ENCODE results near the gene ZKSCAN7. TPM values are rescaled to one million over a fixed set of nuclear protein-coding genes. Genes with fewer than 3 reads are reported as not detected.

ZKSCAN7 gene
- total and polyA plus RNA-seq, 2 of the 8 experiments (the other 6 are each of a cell fraction or from before 2014, with no cell fraction given), result 5.5 to 8.5 TPM

DNA sequence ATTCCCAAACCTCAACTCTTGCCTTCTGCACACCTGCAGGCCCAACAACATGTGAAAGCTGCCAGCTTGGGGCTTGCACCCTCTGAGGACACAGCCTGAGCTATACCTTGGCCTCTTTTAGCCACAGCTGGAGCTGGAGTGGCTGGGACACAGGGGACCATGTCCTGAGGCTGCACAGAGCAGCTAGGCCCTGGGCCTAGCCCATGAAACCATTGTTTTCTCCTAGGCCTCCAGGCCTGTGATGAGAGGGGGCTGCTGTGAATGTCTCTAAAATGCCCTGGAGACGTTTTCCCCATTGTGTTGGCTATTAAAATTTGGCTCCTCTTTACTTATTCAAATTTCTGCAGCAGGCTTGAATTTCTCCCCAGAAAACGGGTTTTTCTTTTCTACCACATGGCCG is 7.2 kb downstream of the ZKSCAN7 start:
- Histone ChIP-seq H3K9me3 (ENCODE audit: insufficient read depth in 2 of 2, low read depth in 1 of 2, low read length in 1 of 2) (peaks cover 25 to 26% of the 10 kb centered on the region in 2 experiments), H3K36me3 (ENCODE audit: control insufficient read depth in 2 of 4, insufficient read depth in 4 of 4, low read length in 3 of 4) (peaks cover 6 to 76% (median 38%) of the 10 kb centered on the region in 4 experiments; a peak in 7 of 8 replicates)

More for the DNA sequence above, 7.2 kb downstream of the ZKSCAN7 start:
- Histone ChIP-seq H3K4me2 (ENCODE audit: insufficient read depth in 1 of 2, low read depth in 2 of 2, low read length in 2 of 2) (no peak overlapping the region), H3K14ac (ENCODE audit: insufficient read length) (no peak overlapping the region), H3K9ac (replicated peaks in 1 of 4; ENCODE audit: extremely low read depth in 1 of 4, low read depth in 3 of 4, low read length in 3 of 4) (no peak overlapping the region), H2BK20ac (ENCODE audit: low read length) (no peak overlapping the region), H3K79me1 (ENCODE audit: low read depth, low read length) (peaks cover 4% of the 10 kb centered on the region; the same call in 1 of the 2 replicates), H4K8ac (ENCODE audit: extremely low read depth, insufficient read depth, low read length) (no peak overlapping the region), H3K23ac (ENCODE audit: insufficient read length) (no peak overlapping the region), H2BK12ac (ENCODE audit: low read depth, low read length) (no peak overlapping the region), H3K4me1 (replicated peaks in 1 of 4; ENCODE audit: control insufficient read depth in 3 of 4, insufficient read depth in 4 of 4, low read length in 3 of 4) (no peaks in the 10 kb centered on the region), H4K20me1 (replicated peaks in 1 of 2; ENCODE audit: control insufficient read depth in 1 of 2, insufficient read depth in 2 of 2, low read length in 2 of 2) (no peaks in the 10 kb centered on the region), H3K27me3 (replicated peaks in 1 of 4; ENCODE audit: control insufficient read depth in 3 of 4, extremely low read depth in 1 of 4, insufficient read depth in 3 of 4, low read length in 3 of 4) (no peaks in the 10 kb centered on the region), H2BK120ac (replicated peaks; ENCODE audit: low read depth, low read length) (no peak overlapping the region), H3K23me2 (ENCODE audit: low read depth, low read length) (no peaks in the 10 kb centered on the region; the same call in 1 of the 2 replicates), H2AFZ (ENCODE audit: low read length) (no peak overlapping the region), H3K18ac (ENCODE audit: extremely low read depth, low read length) (no peak overlapping the region), H3K4me3 (ENCODE audit: extremely low read depth in 1 of 4, insufficient read depth in 2 of 4, low read depth in 3 of 4, low read length in 4 of 4) (no peak overlapping the region), H3K27ac (ENCODE audit: low read depth, low read length) (no peak overlapping the region), H3K4ac (replicated peaks; ENCODE audit: insufficient read length, low read depth, low read length) (no peak overlapping the region), H3K79me2 (ENCODE audit: control insufficient read depth in 1 of 2, insufficient read depth in 2 of 2, low read length in 2 of 2) (no peaks in the 10 kb centered on the region; a peak in 1 of 4 replicates), H2BK15ac (ENCODE audit: low read length) (no peak overlapping the region), H2AK5ac (ENCODE audit: low read depth, low read length) (no peak overlapping the region), H4K91ac (replicated peaks; ENCODE audit: insufficient read length, low read length) (no peak overlapping the region), H2BK5ac (ENCODE audit: low read depth, low read length) (no peak overlapping the region), H4K5ac (ENCODE audit: insufficient read length, low read depth, low read length) (no peak overlapping the region), H3K56ac (replicated peaks; ENCODE audit: insufficient read length, low read depth, low read length) (no peak overlapping the region)
- POLR2A ChIA-PET (ENCODE audit: partially characterized antibody), result interaction anchor here (0.6 kb wide), 1 partner anchor 120 kb away, joined by 3 read pairs; no protein-coding TSS in a partner anchor
- WGBS, 2 experiments (ENCODE audit: extremely low coverage in 1 of 2, insufficient coverage in 1 of 2, insufficient read length in 1 of 2, insufficient replicate concordance in 2 of 2, low coverage in 1 of 2, low lambda C conversion rate in 2 of 2, missing lambda C conversion rate in 1 of 2), result 89% methylated on average over 3 of the region's 3 CpGs; no CpG with 5 or more reads in 1 of the 2 experiments
- FAIRE-seq (no peak), DNase-seq (ENCODE audit: low read depth in 1 of 2, low spot score in 2 of 2) (no peak)
- CTCF ChIA-PET (ENCODE audit: partially characterized antibody), result no interaction called here
- no peak for TF ChIP-seq MAFK (IDR thresholded peaks at IDR 0.05; ENCODE audit: low read depth, low read length)
- TF ChIP-seq EZH2 (IDR thresholded peaks at IDR 0.05; ENCODE audit: low read depth, low read length, severe bottlenecking), result no peak
- TF ChIP-seq SRF (IDR thresholded peaks at IDR 0.05; ENCODE audit: low read depth, low read length), result no peak
